K562 (cell line): ENCODE data around the gene RXRA. TPM values are rescaled to one million over a fixed set of nuclear protein-coding genes. Genes with fewer than 3 reads are reported as not detected.

Experiments used
- ATAC-seq: fragments of 200-7000 bp; cut with Tn5 transposase; 3 replicates; pipeline ENCODE4 v1.9.1; 2020; ENCODE audit warnings: moderate library complexity
- BruUV-seq: library from RNA; stranded (reverse); fragments of 400-500 nt; replicated peaks from 2 replicates; lab custom pipeline; 2021; lab: Mats Ljungman, UMichigan
- CTCF ChIA-PET: fragments of 300-600 bp; formaldehyde crosslinking; extraction: SDS; loops from one replicate; lab custom pipeline; 2021; ENCODE audit warnings: low intra/inter-chr PET ratio; lab: Yijun Ruan, JAX
- POLR2A ChIA-PET: fragments of 300-600, 350-650 bp; sonication (Branson Sonifier 250); formaldehyde crosslinking; extraction: SDS; loops from one replicate; lab custom pipeline; 2021; ENCODE audit warnings: antibody characterized with exemption, inconsistent platforms; lab: Yijun Ruan, JAX
- DNase-seq, 4 experiments: peaks; one replicate each; pipeline versions ENCODE4 v3.0.0 to v3.0.0-alpha.2; 2011 to 2018; ENCODE audit warnings: low spot score in 3 of 4, mixed read lengths in 3 of 4; ENCODE audit errors: extremely low read depth in 1 of 4
- FAIRE-seq: peaks from 2 replicates; lab custom pipeline; 2011; peaks lifted over from hg19 to GRCh38; lab: Jason Lieb, UNC
- H2AFZ ChIP-seq: 2 replicates; pipeline ENCODE4 v1.6.0; 2011; ENCODE audit warnings: low read depth, low read length, control low read depth, inconsistent platforms
- H3K27ac ChIP-seq: fragments of 200-600 bp; 3 replicates; pipeline ENCODE4 v1.8.0; 2011; ENCODE audit warnings: low read depth, mild to moderate bottlenecking, control low read depth, inconsistent platforms, low read length, moderate library complexity, mixed read lengths; ENCODE audit errors: extremely low read depth
- H3K27me3 ChIP-seq, 2 experiments: fragments of 300-600 bp in 1 of 2; 2 replicates in 1 of 2; 3 replicates in 1 of 2; pipeline versions ENCODE4 v1.6.0 to v1.8.0; 2011; ENCODE audit warnings: inconsistent platforms in 2 of 2, low read length in 2 of 2, mild to moderate bottlenecking in 1 of 2, mixed read lengths in 1 of 2, moderate library complexity in 1 of 2; ENCODE audit not compliant: control insufficient read depth in 2 of 2, insufficient read depth in 2 of 2
- H3K36me3 ChIP-seq: fragments of 300-600 bp; 3 replicates; pipeline ENCODE4 v1.8.0; 2011; ENCODE audit warnings: mild to moderate bottlenecking, low read length, inconsistent platforms; ENCODE audit not compliant: control insufficient read depth, insufficient read depth
- H3K4me1 ChIP-seq, 2 experiments: fragments of 200-600 bp in 1 of 2; replicated peaks in 1 of 2; 2 replicates in 1 of 2; 3 replicates in 1 of 2; pipeline versions ENCODE4 v1.5.1 to v1.8.0; 2011; ENCODE audit warnings: inconsistent platforms in 2 of 2, low read length in 2 of 2, mild to moderate bottlenecking in 1 of 2, mixed read lengths in 1 of 2, moderate library complexity in 1 of 2; ENCODE audit not compliant: control insufficient read depth in 2 of 2, insufficient read depth in 2 of 2
- H3K4me2 ChIP-seq: 2 replicates; pipeline ENCODE4 v1.6.1; 2011; ENCODE audit warnings: low read length, control low read depth, inconsistent platforms, mixed read lengths; ENCODE audit not compliant: insufficient read depth
- H3K4me3 ChIP-seq: fragments of 200-600 bp; sonication (generic), shearing (Covaris generic); 2 replicates; pipeline ENCODE4 v1.5.1; 2016; ENCODE audit warnings: control low read depth, inconsistent platforms
- H3K79me2 ChIP-seq: fragments of 200-600 bp; 3 replicates; pipeline ENCODE4 v1.8.0; 2011; ENCODE audit warnings: low read length, inconsistent platforms; ENCODE audit not compliant: control insufficient read depth, insufficient read depth
- H3K9ac ChIP-seq, 2 experiments: 2 replicates each; pipeline versions ENCODE4 v1.6.0 to v1.6.1; 2011; ENCODE audit warnings: low read depth in 2 of 2, low read length in 2 of 2, control low read depth in 1 of 2, inconsistent platforms in 1 of 2, mild to moderate bottlenecking in 1 of 2, mixed read lengths in 1 of 2; ENCODE audit not compliant: insufficient read depth in 1 of 2
- H3K9me1 ChIP-seq: one replicate; pipeline ENCODE4 v1.6.0; 2011; ENCODE audit warnings: inconsistent platforms, mild to moderate bottlenecking, low read length, moderate library complexity; ENCODE audit not compliant: control insufficient read depth, insufficient read depth
- H3K9me3 ChIP-seq: replicated peaks from 2 replicates; pipeline ENCODE4 v1.5.1; 2011; ENCODE audit warnings: low read depth, low read length, inconsistent platforms; ENCODE audit not compliant: control insufficient read depth, insufficient read depth
- H4K20me1 ChIP-seq: replicated peaks from 2 replicates; pipeline ENCODE4 v1.6.1; 2011; ENCODE audit warnings: low read length, inconsistent platforms, mixed read lengths; ENCODE audit not compliant: control insufficient read depth, insufficient read depth
- ELF1 ChIP-seq: fragments of 200-800 bp; sonication (Bioruptor generic); IDR thresholded peaks from 2 replicates; pipeline ENCODE4 v1.6.1; 2016; ENCODE audit warnings: missing genetic modification characterization, missing compliant biosample characterization
- LARP7 ChIP-seq: fragments of 450-650 bp; IDR thresholded peaks from 2 replicates; pipeline ENCODE4 v1.6.1; 2016
- MAZ ChIP-seq, 2 experiments: fragments of 450-650 bp in 1 of 2; sonication (generic) in 1 of 2; formaldehyde crosslinking; IDR thresholded peaks in 1 of 2; conservative IDR thresholded peaks in 1 of 2; 2 replicates each; pipeline versions ENCODE4 v1.4.0 to v1.5.0; 2020; ENCODE audit warnings: mild to moderate bottlenecking in 1 of 2, missing genetic modification reagents in 1 of 2
- POLR2G ChIP-seq: fragments of 200-400 bp; formaldehyde crosslinking; IDR thresholded peaks from 2 replicates; pipeline ENCODE4 v1.6.1; 2017; ENCODE audit warnings: low read depth, mild to moderate bottlenecking, antibody characterized with exemption, low read length, moderate library complexity
- RBM25 ChIP-seq: fragments of 200-400 bp; formaldehyde crosslinking; IDR thresholded peaks from 2 replicates; pipeline ENCODE4 v1.6.1; 2018; ENCODE audit warnings: low read length, low read depth, moderate library complexity; ENCODE audit not compliant: severe bottlenecking
- SIN3B ChIP-seq: fragments of 450-650 bp; IDR thresholded peaks from 2 replicates; pipeline ENCODE4 v1.6.1; 2017; ENCODE audit warnings: low read depth, mild to moderate bottlenecking, moderate library complexity
- TBL1XR1 ChIP-seq, 2 experiments: IDR thresholded peaks; 2 replicates each; pipeline ENCODE4 v1.6.1; 2012; ENCODE audit warnings: improper control_type of control experiment in 2 of 2, low read length in 2 of 2, mild to moderate bottlenecking in 1 of 2
- ZBTB5 ChIP-seq: fragments of 450-650 bp; IDR thresholded peaks from 2 replicates; pipeline ENCODE4 v1.6.1; 2017; ENCODE audit warnings: antibody characterized with exemption
- ZNF830 ChIP-seq: fragments of 250-450 bp; sonication (Bioruptor Pico); IDR thresholded peaks from 2 replicates; pipeline ENCODE4 v1.5.0; 2021; ENCODE audit warnings: mild to moderate bottlenecking
- WGBS: fragments of 100-300 bp; shearing (Covaris generic); methylation state at CpG from one replicate; pipeline ENCODE4 v1.1.6; 2016; ENCODE audit warnings: low coverage, mixed read lengths; ENCODE audit not compliant: insufficient coverage; ENCODE audit errors: missing lambda C conversion rate; 5-methylcytosine and 5-hydroxymethylcytosine counted together
- in situ Hi-C: fragments of 300-500 bp; cut with MboI; formaldehyde crosslinking; loops from 4 replicates; pipeline ENCODE4 v1.15.0; 2018; ENCODE audit warnings: inconsistent platforms, mixed read lengths
- intact Hi-C: fragments of 100-400 bp; cut with micrococcal nuclease; formaldehyde crosslinking; loops from 2 replicates; pipeline ENCODE4 v1.14.2; 2022
- polyA plus RNA-seq, 8 experiments: library from polyadenylated mRNA; depleted of rRNA in 4 of 8; stranded (reverse) in 5 of 8; unstranded in 3 of 8; fragments of >200 nt; fragmentation: Nextera tagmentation in 2 of 8; fragmentation: Illumina TruSeq in 1 of 8; extraction: Ambion mirVana in 2 of 8; extraction: Trizol in 1 of 8; gene quantifications; 2 replicates each; pipeline versions ENCODE4 v1.2.1 to v1.2.3, GENCODE V29; 2011 to 2014; ENCODE audit warnings: inconsistent platforms in 1 of 8, missing spikeins in 1 of 8
- total RNA-seq, 7 experiments: library from RNA; depleted of rRNA in 6 of 7; stranded (reverse); fragments of >200 nt in 6 of 7; fragmentation: Illumina TruSeq in 2 of 7; extraction: Trizol in 2 of 7; gene quantifications; 2 replicates each; pipeline versions ENCODE4 v1.2.1 to v1.2.3, GENCODE V29; 2011 to 2021; ENCODE audit warnings: low replicate concordance in 1 of 7
- TF ChIP-seq, protein P1 (sequence below): fragments of 200-800 bp; sonication (Bioruptor generic); IDR thresholded peaks from 2 replicates; pipeline ENCODE4 v1.6.1; 2017; ENCODE audit warnings: missing genetic modification characterization, missing compliant biosample characterization

Gene RXRA
- total and polyA plus RNA-seq, 9 of the 15 experiments (the other 6 are each of a cell fraction or from before 2014, with no cell fraction given): 0.35 to 23.6 (median 4.6) TPM

GRCh38 chr9:134408939-134409737, 82.9 kb downstream of the RXRA start (continued):
- TF ChIP-seq POLR2G: 0 out of 2 replicates have a peak, but pooled peaks have one; percentile 6
- TF ChIP-seq, protein P1, sequence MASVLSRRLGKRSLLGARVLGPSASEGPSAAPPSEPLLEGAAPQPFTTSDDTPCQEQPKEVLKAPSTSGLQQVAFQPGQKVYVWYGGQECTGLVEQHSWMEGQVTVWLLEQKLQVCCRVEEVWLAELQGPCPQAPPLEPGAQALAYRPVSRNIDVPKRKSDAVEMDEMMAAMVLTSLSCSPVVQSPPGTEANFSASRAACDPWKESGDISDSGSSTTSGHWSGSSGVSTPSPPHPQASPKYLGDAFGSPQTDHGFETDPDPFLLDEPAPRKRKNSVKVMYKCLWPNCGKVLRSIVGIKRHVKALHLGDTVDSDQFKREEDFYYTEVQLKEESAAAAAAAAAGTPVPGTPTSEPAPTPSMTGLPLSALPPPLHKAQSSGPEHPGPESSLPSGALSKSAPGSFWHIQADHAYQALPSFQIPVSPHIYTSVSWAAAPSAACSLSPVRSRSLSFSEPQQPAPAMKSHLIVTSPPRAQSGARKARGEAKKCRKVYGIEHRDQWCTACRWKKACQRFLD (CRISPR knock-in tag): no peak
- TF ChIP-seq, all 486 proteins: peak for 12

GRCh38 chr9:134410071-134410834, 84.0 kb downstream of the RXRA start:
- Histone ChIP-seq H3K4me1 (peaks cover 29 to 94% of the 10 kb centered on the region in 2 experiments), H3K9me3 (no peaks in the 10 kb centered on the region), H3K9ac (0 out of 4 replicates have a peak overlapping the region, but pooled peaks of 1 of the 2 experiments have one; percentile 28), H2AFZ (no peak overlapping the region), H4K20me1 (peaks cover 58% of the 10 kb centered on the region), H3K4me2 (no peak overlapping the region), H3K4me3 (no peak overlapping the region), H3K36me3 (no peaks in the 10 kb centered on the region), H3K9me1 (peaks cover 10% of the 10 kb centered on the region), H3K27me3 (no peaks in the 10 kb centered on the region), H3K27ac (no peak overlapping the region), H3K79me2 (peaks cover 5% of the 10 kb centered on the region)
- intact Hi-C loops: no loop called here
- no peak for FAIRE-seq
- WGBS: 77% methylated on average over 12 of the region's 17 CpGs
- in situ Hi-C loops: no loop called here
- no TSS peak for BruUV-seq
- no peak for DNase-seq
- CTCF ChIA-PET: no interaction called here
- ATAC-seq: no peak
- POLR2A ChIA-PET: interaction anchor here (0.6 kb wide), 1 partner anchor 1955 kb away, joined by 3 read pairs; no protein-coding TSS in a partner anchor
- TF ChIP-seq ZBTB5: no peak
- no peak for TF ChIP-seq RBM25
- TF ChIP-seq MAZ (CRISPR knock-in tag; conservative IDR thresholded peaks at IDR 0.05 in 1 of 2, IDR thresholded peaks at IDR 0.05 in 1 of 2): no peak
- TF ChIP-seq TBL1XR1 (IDR thresholded peaks at IDR 0.05; ENCODE audit: low read length in 2 of 2): no peak
- no peak for TF ChIP-seq LARP7
- TF ChIP-seq SIN3B: no peak
- TF ChIP-seq ZNF830 (CRISPR knock-in tag): no peak
- TF ChIP-seq ELF1 (tag): no peak
